Endothelial cell of umbilical vein (primary cell): Measurements from ENCODE around the gene JTB. TPM values are rescaled to one million over a fixed set of nuclear protein-coding genes. Genes with fewer than 3 reads are reported as not detected.

Experiments
- BruUV-seq: library from RNA; stranded (reverse); fragments of 400-500 nt; replicated peaks from 2 replicates; lab custom pipeline; 2021; lab: Mats Ljungman, UMichigan
- CTCF ChIA-PET: fragments of 300-600, 350-600 bp; sonication (Branson Sonifier 250); formaldehyde crosslinking; loops from one replicate; lab custom pipeline; 2021; ENCODE audit warnings: antibody characterized with exemption, inconsistent platforms; lab: Charles Lee
- POLR2A ChIA-PET: fragments of 300-600, 350-600 bp; sonication (Branson Sonifier 250); formaldehyde crosslinking; loops from one replicate; lab custom pipeline; 2021; ENCODE audit warnings: antibody characterized with exemption, inconsistent platforms; lab: Charles Lee
- DNase-seq: peaks from one replicate; pipeline ENCODE4 v3.0.0-alpha.2; 2011; ENCODE audit warnings: low read depth, low spot score
- FAIRE-seq: peaks from 2 replicates; lab custom pipeline; 2011; peaks lifted over from hg19 to GRCh38; lab: Jason Lieb, UNC
- H2AFZ ChIP-seq: 2 replicates; pipeline ENCODE4 v1.6.0; 2012; ENCODE audit warnings: low read depth, low read length, control low read depth, inconsistent platforms
- H3K27ac ChIP-seq: 2 replicates; pipeline ENCODE4 v1.5.1; 2011; ENCODE audit warnings: low read depth, mild to moderate bottlenecking, control low read depth, low read length, moderate library complexity; ENCODE audit not compliant: insufficient read depth
- H3K27me3 ChIP-seq, 2 experiments: 2 replicates each; pipeline versions ENCODE4 v1.6.0 to v1.6.1; 2011; ENCODE audit warnings: low read length in 2 of 2, mixed read lengths in 1 of 2; ENCODE audit not compliant: control insufficient read depth in 2 of 2, insufficient read depth in 2 of 2
- H3K36me3 ChIP-seq, 2 experiments: 2 replicates in 1 of 2; 3 replicates in 1 of 2; pipeline ENCODE4 v1.5.1; 2011; ENCODE audit warnings: low read length in 2 of 2, mild to moderate bottlenecking in 1 of 2, moderate library complexity in 1 of 2; ENCODE audit not compliant: control insufficient read depth in 2 of 2, insufficient read depth in 2 of 2; ENCODE audit errors: extremely low read depth in 1 of 2
- H3K4me1 ChIP-seq: 3 replicates; pipeline ENCODE4 v1.5.1; 2011; ENCODE audit warnings: mild to moderate bottlenecking, low read length; ENCODE audit not compliant: control insufficient read depth, insufficient read depth; ENCODE audit errors: extremely low read depth
- H3K4me2 ChIP-seq: 2 replicates; pipeline ENCODE4 v1.6.1; 2011; ENCODE audit warnings: low read length, control low read depth, mixed read lengths; ENCODE audit not compliant: insufficient read depth
- H3K4me3 ChIP-seq, 3 experiments: fragments of 200-600 bp in 1 of 3; sonication (generic), shearing (Covaris generic) in 1 of 3; replicated peaks in 1 of 3; 2 replicates each; pipeline ENCODE4 v1.5.1; 2011 to 2016; ENCODE audit warnings: control low read depth in 3 of 3, low read length in 3 of 3, mild to moderate bottlenecking in 2 of 3, inconsistent platforms in 1 of 3, low read depth in 1 of 3, moderate library complexity in 1 of 3; ENCODE audit not compliant: insufficient read depth in 1 of 3
- H3K79me2 ChIP-seq: 2 replicates; pipeline ENCODE4 v1.6.0; 2012; ENCODE audit warnings: low read length, inconsistent platforms; ENCODE audit not compliant: control insufficient read depth, insufficient read depth
- H3K9ac ChIP-seq: replicated peaks from 2 replicates; pipeline ENCODE3; 2011; ENCODE audit warnings: low read length, control low read depth; ENCODE audit not compliant: insufficient read depth; ENCODE audit errors: extremely low read depth
- H3K9me1 ChIP-seq: replicated peaks from 3 replicates; pipeline ENCODE4 v1.6.0; 2011; ENCODE audit warnings: mild to moderate bottlenecking, low read length; ENCODE audit not compliant: control insufficient read depth, insufficient read depth; ENCODE audit errors: extremely low read depth
- H3K9me3 ChIP-seq: replicated peaks from 2 replicates; pipeline ENCODE4 v1.5.1; 2012; ENCODE audit warnings: low read length, inconsistent platforms; ENCODE audit not compliant: control insufficient read depth, insufficient read depth
- H4K20me1 ChIP-seq: replicated peaks from 2 replicates; pipeline ENCODE3; 2011; ENCODE audit warnings: mild to moderate bottlenecking, low read length; ENCODE audit not compliant: control insufficient read depth, insufficient read depth; ENCODE audit errors: extremely low read depth
- EZH2 ChIP-seq: IDR thresholded peaks from 2 replicates; pipeline ENCODE4 v1.6.1; 2012; ENCODE audit warnings: borderline replicate concordance, low read depth, mild to moderate bottlenecking, moderate library complexity, low read length, inconsistent platforms; ENCODE audit not compliant: severe bottlenecking
- FOS ChIP-seq: IDR thresholded peaks from 2 replicates; pipeline ENCODE4 v1.6.1; 2011; ENCODE audit warnings: mild to moderate bottlenecking, low read length, moderate library complexity, borderline replicate concordance; ENCODE audit not compliant: insufficient read depth
- GATA2 ChIP-seq: IDR thresholded peaks from 2 replicates; pipeline ENCODE4 v1.7.0; 2011; ENCODE audit warnings: low read depth, mild to moderate bottlenecking, moderate library complexity, mixed read lengths, low read length; ENCODE audit not compliant: insufficient read length, insufficient read depth
- JUN ChIP-seq: IDR thresholded peaks from 2 replicates; pipeline ENCODE4 v1.6.1; 2011; ENCODE audit warnings: borderline replicate concordance, low read depth; ENCODE audit not compliant: insufficient read length, insufficient read depth
- MYC ChIP-seq: IDR thresholded peaks from one replicate; pipeline ENCODE4 v1.6.1; 2011; ENCODE audit warnings: mild to moderate bottlenecking, low read depth, low read length
- POLR2A ChIP-seq: IDR thresholded peaks from 2 replicates; pipeline ENCODE4 v1.6.1; 2012; ENCODE audit warnings: low read depth, mild to moderate bottlenecking, control low read depth, low read length
- POLR2AphosphoS5 ChIP-seq: IDR thresholded peaks from 2 replicates; pipeline ENCODE4 v1.6.1; 2012; ENCODE audit warnings: low read depth, mild to moderate bottlenecking, control low read depth, low read length, moderate library complexity; ENCODE audit not compliant: insufficient read depth
- dilution Hi-C: fragments of 300-500 bp; cut with MboI; formaldehyde crosslinking; loops from one replicate; pipeline ENCODE4 v1.15.0; 2019; ENCODE audit warnings: low sequenced_read_pairs; ENCODE audit not compliant: extremely low pct_ligation_motif_present
- intact Hi-C: fragments of 100-400 bp; cut with micrococcal nuclease; formaldehyde crosslinking; loops from one replicate; pipeline ENCODE4 v1.10.0; 2022
- polyA plus RNA-seq, 4 experiments: library from polyadenylated mRNA; depleted of rRNA in 3 of 4; stranded (reverse) in 3 of 4; unstranded in 1 of 4; fragments of >200 nt; gene quantifications; 2 replicates each; pipeline versions ENCODE4 v1.2.1 to v1.2.3, GENCODE V29; 2011 to 2012; ENCODE audit warnings: missing spikeins in 1 of 4
- total RNA-seq: library from RNA; stranded (reverse); gene quantifications from 2 replicates; pipeline ENCODE4 v1.2.3, GENCODE V29; 2021
- TF ChIP-seq, protein P1 (sequence below): IDR thresholded peaks from 2 replicates; pipeline ENCODE4 v1.6.1; 2011; ENCODE audit not compliant: insufficient read depth, insufficient read length
- TF ChIP-seq, protein P2 (sequence below), 2 donors: IDR thresholded peaks; 1 replicate in 1 of 2; 2 replicates in 1 of 2; pipeline ENCODE4 v1.5.1; 2011; ENCODE audit warnings: low read length in 2 of 2, mild to moderate bottlenecking in 2 of 2, moderate library complexity in 2 of 2, control low read depth in 1 of 2, inconsistent platforms in 1 of 2, low read depth in 1 of 2; ENCODE audit not compliant: insufficient read depth in 1 of 2; ENCODE audit errors: extremely low read depth in 1 of 2

JTB gene
- total and polyA plus RNA-seq, 2 donors (not counting 3 experiments of a cell fraction or from before 2014, with no cell fraction given), result 90.2 to 149 TPM

GRCh38 chr1:153944005-153944826 lies 33.3 kb downstream of the JTB start:
- CTCF ChIA-PET, result interaction anchor here (1.0 to 5.3 kb wide), 7 partner anchors 16 to 147 kb away, joined by 3 to 65 read pairs (median 34); partner anchors contain the start of genes CREB3L4 and JTB

More at GRCh38 chr1:153944005-153944826, 33.3 kb downstream of the JTB start:
- no peak overlapping the region for H2AFZ ChIP-seq
- H3K9me3 ChIP-seq, result no peaks in the 10 kb centered on the region
- H3K4me1 ChIP-seq, result peaks cover 9% of the 10 kb centered on the region
- no peak overlapping the region for H3K4me3 ChIP-seq
- FAIRE-seq (peak; percentile 44), DNase-seq (no peak)
- H3K79me2 ChIP-seq, result peaks cover 16% of the 10 kb centered on the region
- no peak overlapping the region for H3K27ac ChIP-seq
- H3K27me3 ChIP-seq, result no peaks in the 10 kb centered on the region
- dilution Hi-C loops, result no loop called here
- BruUV-seq, result no TSS peak
- POLR2A ChIA-PET, result no interaction called here
- peak overlapping the region; percentile 73 for H3K4me2 ChIP-seq
- H3K36me3 ChIP-seq, result peaks cover 2 to 42% of the 10 kb centered on the region in 2 experiments
- no peaks in the 10 kb centered on the region for H3K9me1 ChIP-seq
- no peaks in the 10 kb centered on the region for H4K20me1 ChIP-seq
- no peak overlapping the region for H3K9ac ChIP-seq
- intact Hi-C loops, result no loop called here
- TF ChIP-seq, protein P1, sequence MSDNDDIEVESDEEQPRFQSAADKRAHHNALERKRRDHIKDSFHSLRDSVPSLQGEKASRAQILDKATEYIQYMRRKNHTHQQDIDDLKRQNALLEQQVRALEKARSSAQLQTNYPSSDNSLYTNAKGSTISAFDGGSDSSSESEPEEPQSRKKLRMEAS, result no peak
- no peak for TF ChIP-seq JUN
- TF ChIP-seq POLR2AphosphoS5, result no peak
- no peak for TF ChIP-seq MYC
- no peak for TF ChIP-seq POLR2A
- no peak for TF ChIP-seq GATA2
- TF ChIP-seq FOS, result no peak
- TF ChIP-seq, protein P2, sequence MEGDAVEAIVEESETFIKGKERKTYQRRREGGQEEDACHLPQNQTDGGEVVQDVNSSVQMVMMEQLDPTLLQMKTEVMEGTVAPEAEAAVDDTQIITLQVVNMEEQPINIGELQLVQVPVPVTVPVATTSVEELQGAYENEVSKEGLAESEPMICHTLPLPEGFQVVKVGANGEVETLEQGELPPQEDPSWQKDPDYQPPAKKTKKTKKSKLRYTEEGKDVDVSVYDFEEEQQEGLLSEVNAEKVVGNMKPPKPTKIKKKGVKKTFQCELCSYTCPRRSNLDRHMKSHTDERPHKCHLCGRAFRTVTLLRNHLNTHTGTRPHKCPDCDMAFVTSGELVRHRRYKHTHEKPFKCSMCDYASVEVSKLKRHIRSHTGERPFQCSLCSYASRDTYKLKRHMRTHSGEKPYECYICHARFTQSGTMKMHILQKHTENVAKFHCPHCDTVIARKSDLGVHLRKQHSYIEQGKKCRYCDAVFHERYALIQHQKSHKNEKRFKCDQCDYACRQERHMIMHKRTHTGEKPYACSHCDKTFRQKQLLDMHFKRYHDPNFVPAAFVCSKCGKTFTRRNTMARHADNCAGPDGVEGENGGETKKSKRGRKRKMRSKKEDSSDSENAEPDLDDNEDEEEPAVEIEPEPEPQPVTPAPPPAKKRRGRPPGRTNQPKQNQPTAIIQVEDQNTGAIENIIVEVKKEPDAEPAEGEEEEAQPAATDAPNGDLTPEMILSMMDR (IDR thresholded peaks at IDR 0.05; ENCODE audit: extremely low read depth in 1 of 2, insufficient read depth in 1 of 2, low read depth in 1 of 2, low read length in 2 of 2), result no peak
- TF ChIP-seq EZH2, result no peak
